Activated T-helper 1 cell treated with Interleukin-2 at 50 U/mL for 16 hours (primary cell): ENCODE measurements around the gene TTC3.

Source experiments
- DNase-seq: peaks from one replicate; pipeline ENCODE4 v3.0.0-alpha.2; 2020; ENCODE audit warnings: low read depth

TTC3 gene

DNA sequence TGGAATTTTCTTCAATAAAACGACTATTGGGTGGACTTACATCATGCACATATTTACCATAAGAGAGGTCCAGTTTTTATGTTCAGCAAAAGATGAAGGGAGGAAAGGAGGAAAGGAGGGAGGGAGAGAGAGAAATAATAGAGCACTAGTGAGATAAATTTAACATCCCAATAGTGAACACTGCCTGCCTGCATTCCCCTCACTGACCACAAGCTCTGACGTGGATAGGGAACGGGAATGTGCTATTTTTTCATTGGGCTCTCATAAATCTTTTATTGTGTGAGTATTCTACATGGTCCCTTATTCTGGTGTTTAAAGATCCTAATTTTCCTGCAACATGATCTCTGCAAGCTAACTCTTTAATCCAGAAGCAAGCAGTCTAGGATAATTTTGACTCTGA lies 82.1 kb downstream of the TTC3 start:
- DNase-seq, result no peak

DNA sequence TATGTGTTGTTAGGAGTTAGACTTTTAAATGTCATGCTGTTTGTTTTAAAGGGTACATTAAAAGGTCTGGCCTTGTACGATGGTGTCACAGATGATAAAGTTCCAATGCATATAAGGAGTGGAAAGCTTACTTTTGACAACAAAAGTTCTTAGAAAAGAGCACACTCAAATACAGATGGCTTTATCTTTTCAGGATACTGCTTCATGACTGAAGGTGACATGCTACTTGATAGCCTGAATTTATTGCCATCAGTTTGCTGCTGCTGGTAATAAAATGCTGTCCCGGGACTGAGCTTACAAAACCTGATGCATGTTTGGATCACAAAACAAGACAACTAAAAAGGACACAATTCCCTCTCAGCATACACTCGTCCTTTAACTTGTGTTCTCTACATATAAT lies 84.9 kb downstream of the TTC3 start:
- no peak for DNase-seq

DNA sequence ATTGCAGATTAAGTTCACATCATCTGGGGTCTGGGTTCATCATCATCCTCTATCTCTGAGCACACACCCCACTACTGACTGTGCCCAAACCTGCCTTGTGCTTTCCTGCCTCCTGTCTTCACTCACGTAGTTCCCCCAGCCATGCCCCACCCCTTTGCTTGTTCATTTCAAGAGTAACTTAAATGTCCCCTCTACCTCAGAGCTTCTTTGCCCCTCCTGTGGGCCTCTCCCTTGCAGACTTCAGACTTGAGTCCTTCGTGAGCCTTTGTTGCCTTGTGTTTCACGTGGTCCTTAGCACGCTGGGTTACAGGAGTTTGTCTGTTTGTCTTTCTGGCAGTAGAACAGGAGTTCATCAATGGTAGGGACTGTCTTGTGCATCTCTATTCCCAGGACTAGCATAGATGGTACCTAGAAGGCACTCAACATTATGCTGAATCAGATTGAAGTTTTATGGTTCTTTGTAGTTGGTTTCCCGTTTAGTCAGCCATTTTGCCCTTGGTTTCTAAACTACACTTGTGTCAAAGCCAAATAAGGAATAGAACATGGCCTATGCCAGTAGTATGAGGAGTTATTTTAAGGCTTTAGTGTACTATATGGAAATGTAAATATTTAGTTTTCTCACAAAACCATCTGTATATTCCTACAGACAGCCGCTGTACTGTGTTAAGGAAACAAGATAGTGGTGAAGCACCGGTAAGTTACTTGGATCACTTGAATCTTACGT lies 86.2 kb downstream of the TTC3 start:
- DNase-seq, result no peak

DNA sequence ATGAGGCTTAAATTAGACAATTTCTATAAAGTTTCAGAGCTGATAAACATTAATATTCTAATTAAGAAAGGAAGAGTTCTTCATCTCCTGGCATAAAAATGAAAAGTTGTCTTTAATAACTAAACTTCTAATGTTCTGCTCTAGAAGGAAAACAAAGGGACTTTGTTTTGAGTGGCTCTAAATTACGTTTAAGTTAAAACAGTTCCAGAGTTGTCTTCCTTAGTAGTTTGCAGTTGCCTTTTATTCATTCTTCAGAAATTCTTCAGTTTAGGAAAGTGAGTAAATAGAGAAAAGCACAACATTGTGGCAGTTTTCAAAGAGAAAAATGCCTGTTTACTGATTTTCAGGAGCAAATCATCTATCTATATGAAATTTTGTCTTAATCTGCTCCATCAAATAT lies 86.9 kb downstream of the TTC3 start:
- DNase-seq, result no peak

DNA sequence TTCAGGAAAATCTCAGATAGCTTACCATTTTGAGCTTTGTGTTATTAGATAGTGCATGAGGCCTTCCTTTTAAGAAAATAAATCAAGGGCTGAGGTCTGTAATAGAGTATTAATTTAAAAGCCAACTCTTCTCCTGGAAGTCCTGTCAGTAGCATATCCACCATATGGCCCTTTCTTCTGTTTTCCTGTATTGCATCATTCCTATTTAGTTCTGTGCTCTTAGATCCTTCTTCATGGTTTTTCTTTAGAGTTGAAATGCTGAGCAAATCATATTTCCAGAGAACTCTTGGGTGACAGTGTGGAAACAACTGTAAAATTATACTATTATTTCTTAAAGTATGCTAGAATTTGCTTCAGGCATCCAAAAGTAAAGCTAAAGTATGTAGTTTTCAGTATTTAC lies 91.7 kb downstream of the TTC3 start:
- no peak for DNase-seq

DNA sequence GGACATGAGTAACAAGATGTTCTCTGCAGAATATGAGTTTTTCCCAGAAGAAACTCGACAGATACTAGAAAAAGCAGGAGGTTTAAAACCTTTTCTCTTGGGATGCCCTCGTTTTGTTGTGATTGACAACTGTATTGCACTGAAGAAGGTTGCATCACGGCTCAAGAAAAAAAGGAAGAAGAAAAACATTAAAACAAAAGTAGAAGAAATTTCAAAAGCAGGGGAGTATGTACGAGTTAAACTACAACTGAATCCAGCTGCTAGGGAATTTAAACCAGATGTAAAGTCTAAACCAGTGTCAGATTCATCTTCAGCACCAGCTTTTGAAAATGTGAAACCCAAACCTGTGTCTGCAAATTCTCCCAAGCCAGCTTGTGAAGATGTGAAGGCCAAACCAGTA lies 92.5 kb downstream of the TTC3 start:
- no peak for DNase-seq

DNA sequence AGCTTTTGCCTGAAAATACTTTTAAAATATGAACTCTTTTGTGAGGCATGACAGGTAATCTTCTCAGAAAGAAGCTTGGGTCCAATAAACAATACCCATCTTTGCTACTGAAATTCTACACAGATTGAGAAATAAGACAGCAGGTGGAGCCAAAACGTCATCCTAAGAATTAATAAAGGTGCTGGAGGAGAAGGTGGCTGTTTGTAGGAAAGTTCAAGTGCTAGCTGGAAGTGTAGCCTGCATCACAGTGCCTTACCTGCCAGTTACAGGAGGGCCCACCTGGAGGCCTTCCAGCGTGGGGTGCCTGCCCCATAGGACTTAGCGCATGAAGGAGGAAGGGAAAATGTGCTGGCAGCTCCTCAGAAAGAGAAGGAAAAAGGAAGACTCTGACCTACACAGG lies 93.7 kb downstream of the TTC3 start:
- DNase-seq, result no peak

DNA sequence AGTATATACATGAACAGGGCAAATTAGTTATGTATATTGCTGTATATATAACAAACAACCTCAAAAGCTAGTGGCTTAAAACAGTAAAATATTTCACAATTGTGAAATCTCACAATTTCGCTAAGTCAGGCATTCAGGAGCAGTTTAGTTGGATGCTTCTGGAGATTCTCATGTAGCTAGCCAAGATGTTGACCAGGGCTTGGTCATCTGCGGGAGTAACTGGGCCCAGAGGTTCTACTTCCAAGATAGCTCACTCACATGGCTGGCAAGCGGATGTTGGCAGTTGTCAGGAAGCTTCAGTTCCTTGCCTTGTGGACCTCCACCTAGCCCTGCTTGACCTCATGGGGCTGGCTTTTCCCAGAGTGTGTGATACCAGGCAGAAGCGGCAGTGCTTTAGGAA lies 95.6 kb downstream of the TTC3 start:
- no peak for DNase-seq

DNA sequence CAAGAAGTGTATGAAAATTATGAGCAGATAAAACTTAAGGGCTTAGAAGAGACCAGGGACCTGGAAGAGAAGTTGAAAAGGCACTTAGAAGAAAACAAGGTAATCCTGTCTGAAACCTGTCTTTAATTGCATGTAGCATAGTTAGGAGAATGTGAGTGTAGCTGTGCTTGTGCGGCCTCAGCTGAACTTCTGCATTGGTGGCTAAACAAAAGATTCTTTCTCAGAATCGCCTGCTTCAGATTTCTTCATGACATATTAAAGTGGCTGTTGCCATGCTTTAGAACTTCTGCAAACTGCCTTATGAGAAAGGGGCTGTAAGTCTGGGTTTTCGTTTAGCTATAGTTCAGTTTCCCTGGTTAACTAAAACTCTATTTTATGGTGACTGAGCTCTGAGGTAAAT lies 99.6 kb downstream of the TTC3 start:
- DNase-seq, result no peak

DNA sequence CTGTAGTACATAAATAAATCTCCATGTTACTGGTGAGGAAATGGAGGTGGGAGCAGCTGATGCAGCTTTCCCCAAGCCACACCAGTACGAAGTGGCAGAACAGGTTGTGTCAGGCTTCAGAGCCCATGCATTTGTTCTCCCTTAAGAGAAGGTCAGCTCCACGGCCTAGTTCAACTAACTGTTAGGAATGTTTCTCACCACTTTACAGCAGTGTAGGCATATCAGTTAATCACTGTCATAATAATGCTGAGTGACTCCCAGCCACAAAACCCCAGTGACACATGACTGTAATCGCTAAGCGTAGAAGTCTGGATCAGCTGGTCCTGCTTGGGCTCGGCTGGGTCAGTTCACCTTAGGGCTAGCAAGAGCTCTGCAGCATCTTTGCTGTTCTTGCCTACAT lies 103.7 kb downstream of the TTC3 start:
- no peak for DNase-seq

DNA sequence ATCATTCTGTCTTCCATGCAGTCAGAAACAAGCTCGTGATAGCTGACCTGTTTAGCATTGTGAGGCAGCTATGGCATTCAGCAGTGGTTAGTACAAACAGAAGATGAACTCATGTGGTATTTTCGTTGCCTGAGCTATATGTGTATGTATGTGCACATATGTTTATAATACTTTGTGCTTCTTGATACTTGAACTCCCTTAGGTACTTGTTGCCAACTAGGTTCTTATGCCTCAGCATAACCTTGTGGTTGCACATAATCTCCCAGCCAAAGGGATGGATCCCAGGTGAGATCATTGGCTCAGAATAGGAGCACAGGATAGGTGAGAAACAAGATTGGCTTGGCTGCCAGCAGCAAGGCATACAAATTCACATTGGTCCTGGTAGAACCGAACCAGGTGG lies 108.0 kb downstream of the TTC3 start:
- no peak for DNase-seq

DNA sequence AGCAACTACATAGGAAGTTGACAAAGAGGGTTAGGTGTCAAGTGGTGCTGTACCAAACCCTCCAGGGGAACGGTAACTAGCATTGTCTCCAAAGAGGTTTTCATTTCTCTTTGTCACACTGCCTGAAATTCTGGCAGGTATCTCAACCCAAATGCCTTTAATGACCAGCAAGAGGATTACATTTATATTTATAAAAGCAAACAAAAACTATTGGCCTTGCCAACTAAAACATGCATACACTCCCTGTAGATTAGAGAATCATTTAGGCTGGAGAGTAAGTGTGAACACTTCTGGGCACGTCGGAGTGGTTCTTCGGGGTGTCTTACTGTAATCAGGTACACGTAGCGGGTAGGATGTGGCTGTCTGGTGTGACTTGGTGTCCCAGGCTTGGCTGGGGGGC lies 109.2 kb downstream of the TTC3 start:
- no peak for DNase-seq

DNA sequence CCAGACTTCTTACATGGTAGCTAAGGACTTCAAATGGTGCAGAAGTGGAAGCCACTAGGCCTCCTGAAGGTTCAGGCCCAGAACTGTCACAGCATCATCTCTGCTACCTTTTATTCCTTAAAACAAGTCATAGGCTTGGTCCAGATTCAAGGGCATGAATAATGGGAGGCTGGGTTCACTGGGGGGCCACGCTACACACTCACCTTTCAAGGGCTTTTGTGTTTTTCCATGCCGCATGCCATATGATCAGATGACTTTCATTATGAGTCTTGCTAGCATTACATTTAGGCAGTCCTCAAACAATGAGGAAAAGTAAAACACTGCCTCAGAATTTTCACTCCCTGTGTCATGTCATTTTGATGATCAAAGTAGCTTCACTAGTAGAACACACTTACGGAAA lies 110.7 kb downstream of the TTC3 start:
- no peak for DNase-seq

DNA sequence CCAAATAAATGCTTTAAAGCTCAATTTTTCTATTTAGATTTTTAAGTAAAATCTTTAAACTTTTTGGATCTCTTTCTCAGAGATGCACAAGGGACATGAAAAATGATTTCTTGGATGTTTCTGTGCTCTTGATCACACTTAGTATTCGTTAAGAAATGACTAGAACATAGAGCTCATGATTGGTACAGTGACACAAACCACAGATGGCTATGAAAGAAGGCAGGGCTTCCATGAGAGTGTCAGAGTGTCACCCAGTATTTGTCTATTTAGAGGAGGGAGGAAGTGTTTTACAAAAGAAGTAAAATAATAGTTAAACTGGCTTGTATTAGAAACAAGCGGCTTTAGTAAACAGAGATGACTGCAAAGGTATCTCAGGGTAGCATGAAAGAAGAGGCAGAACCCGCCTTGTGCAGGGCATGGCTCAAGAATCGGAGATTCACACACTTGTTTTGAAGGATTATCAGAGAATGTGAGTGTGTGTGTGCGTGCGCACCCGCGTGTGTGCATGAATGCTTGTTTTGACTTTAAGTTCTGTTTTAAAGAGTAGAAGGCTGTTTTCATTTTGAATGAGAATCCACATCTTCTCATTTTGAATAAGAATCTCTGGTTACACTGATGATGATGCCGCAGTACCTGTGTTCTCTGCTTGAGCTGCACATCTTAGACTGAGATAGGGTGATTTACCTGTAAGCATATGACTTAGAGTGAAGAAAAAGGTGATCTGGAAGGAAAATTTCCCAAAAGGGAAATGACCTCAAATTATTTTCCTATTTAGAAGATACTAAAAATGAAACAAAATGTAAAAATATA lies 111.9 kb downstream of the TTC3 start:
- no peak for DNase-seq

DNA sequence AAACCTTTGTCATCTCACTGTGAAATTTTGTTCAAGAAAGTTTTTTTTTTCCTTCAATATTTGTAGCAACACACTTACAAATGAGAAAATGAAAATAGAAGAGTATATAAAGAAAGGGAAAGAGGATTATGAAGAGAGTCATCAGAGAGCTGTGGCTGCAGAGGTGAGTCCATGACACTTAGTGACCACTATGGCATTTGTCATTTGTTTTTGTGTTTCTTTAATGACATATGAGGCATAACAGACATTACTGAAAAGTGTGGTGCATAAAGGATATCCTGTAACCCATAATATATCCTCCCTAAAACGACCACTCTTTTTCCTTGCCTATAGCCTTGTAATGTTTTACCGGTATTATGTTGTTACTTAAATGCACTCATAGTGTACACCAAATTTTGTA lies 113.9 kb downstream of the TTC3 start:
- DNase-seq, result no peak

DNA sequence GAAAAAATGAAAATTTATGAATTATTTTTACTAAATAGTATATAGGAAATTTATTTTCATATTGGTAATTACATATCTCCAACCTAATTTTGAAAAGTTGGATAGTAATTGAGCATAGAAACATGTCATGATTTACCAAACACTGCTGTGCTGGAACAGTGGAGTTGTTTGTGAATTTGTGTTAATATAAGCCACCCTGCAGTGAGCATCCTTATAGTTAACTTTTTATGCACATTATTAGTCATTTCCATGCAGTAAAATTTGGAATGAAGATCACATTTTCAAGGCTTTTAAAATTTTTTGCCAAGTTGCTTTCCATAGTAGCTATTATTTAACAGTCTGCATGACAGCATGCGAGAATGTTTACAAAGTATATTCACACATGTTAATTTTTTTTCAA lies 115.8 kb downstream of the TTC3 start:
- no peak for DNase-seq

DNA sequence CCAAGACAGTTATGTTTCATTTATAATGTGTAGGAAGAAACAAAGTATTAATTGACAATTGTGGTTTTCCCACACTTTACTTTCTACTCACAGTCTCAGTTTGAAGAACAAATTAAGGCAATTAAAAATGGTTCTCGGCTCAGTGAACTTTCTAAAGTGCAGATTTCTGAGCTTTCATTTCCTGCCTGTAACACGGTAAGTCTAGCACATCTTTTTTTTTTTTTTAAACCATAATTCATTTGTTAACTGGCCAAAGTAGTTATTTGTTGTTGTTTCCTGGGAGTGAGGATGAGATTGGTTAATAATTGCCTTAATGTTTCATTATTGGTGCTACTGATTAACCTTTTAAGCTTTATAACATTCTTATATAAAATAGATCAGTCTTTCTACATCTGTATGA lies 119.0 kb downstream of the TTC3 start:
- no peak for DNase-seq

DNA sequence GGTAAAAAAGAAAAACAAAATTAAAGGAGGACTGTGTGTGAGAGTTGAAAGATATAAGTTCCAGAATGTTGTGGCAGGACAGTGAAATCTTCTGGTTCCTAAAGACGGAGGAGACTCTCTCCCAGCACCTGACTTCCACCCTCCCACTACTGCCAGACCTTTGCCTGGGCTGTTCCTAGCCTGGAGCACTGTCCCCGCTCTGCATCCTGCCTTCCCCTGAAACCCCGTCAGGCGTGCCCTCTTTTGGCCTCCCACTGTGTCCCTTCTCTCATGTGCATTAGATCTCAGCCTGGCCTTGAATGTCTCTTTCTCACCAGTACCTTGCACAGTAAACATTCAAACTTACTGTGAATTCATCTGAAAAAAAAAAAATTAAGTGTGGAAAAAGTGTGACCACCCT lies 120.0 kb downstream of the TTC3 start:
- no peak for DNase-seq

DNA sequence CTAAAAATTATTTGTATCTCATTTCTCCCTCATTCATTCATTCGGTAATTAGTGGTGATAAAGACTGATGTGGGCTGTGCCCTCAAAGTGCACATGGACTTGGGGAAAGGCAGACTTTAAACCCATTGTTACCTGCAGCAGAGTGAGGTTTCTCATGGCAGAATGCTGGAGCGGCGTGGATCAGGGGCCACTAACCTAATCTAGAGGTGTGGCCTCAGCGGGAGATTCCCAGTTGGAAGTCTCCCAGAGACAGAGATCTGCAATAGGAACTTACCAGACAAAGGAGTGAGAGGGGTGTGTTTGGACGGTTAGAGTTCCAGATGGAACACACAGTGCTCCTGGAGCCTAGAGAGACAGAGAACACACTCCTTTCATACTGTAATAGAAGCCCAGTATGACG lies 120.6 kb downstream of the TTC3 start:
- DNase-seq, result no peak

DNA sequence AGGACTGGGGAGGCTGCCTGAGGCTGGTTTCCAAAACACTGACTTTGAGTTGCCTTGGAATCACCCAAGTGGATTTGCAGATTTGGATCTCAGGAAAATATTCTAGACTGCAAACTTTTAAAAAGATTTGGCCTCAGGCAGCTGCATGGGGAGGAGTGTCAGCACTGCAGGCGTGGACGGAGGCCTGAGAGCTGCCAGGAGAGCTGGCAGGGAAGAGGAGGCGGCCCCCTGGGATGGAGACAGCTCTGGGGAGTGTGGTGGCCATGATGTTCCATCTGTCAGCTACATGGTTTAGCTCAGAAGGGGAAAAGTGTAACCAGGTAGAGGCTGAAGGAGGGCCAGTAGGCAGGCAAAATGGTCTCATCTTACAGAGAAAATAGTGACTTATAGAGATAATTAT lies 122.0 kb downstream of the TTC3 start:
- DNase-seq, result no peak

DNA sequence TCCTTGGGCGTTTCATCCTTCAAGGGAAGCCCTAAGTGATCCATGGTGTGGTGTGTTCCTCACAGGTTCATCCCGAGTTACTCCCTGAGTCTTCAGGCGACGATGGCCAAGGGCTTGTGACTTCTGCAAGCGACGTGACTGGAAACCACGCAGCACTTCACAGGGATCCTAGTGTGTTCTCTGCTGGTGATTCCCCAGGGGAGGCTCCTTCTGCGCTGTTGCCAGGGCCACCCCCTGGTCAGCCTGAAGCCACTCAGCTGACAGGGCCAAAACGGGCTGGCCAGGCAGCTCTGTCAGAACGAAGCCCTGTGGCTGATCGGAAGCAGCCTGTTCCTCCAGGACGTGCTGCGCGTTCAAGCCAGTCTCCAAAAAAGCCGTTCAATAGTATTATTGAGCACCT lies 122.6 kb downstream of the TTC3 start:
- no peak for DNase-seq

DNA sequence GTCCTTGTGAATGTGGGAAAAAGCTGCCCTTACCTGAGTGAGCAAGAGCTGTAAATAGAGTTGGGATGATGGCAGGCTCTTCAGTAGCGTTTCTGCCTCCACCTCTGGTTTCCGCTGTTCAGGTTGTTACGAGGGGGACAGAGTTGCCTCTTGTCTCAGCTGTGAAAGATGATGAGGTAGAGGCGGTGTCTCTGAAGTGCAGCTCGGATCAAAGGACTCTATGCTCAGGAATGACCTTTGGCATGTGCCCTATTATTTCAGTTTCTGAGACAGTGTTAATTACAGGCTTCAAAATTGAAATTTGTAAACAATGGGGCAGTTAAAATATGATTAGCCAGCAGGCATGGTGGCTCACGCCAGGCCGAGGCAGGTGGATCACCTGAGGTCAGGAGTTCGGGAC lies 123.8 kb downstream of the TTC3 start:
- no peak for DNase-seq

DNA sequence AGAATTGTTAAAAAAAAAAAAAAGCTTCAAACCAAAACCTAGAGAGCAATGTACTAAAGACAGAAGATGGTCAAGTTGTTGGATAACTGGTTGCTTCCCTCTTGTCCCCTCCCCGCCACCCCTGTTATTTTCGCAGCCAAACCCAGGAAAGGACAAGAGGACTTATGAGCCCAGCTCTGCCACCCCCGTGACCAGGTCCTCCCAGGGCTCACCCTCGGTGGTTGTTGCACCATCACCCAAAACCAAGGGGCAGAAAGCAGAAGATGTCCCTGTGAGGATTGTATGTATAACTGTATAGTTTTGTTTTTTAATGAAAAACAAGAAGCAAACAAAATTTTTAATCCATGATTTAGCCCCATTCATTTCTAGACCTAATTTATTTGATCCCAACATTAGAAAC lies 124.7 kb downstream of the TTC3 start:
- no peak for DNase-seq
